ENCODE data around the gene ENO1. TPM values are rescaled to one million over a fixed set of nuclear protein-coding genes. Genes with fewer than 3 reads are reported as not detected.
"Not testable (repeated sequence)": the region's sequence is repeated elsewhere in the genome, so short reads cannot be mapped to it uniquely, and the experiment has no call there.

ENO1 gene
- total RNA-seq, 4 donors from 2014 or later: 351 to 688 (median 453) TPM

DNA sequence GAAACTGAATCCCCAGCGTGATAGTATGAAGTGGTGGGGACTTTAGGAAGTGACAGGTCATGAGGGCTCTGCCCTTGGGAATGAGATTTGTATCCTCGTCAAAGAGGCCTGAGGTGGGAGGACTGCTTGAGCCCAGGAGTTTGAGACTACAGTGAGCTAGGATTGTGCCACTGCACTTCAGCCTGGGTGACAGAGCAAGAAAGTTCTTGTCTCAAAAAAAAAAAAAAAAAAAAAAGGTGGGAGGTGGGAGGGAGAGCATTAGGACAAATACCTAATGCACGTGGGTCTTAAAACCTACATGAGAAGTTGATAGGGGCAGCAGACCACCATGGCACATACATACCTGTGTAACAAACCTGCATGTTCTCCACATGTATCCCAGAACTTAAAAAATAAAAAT, 37.1 kb downstream of the ENO1 start:
- no peak for DNase-seq (ENCODE audit: low spot score in 2 of 2)
- no peak for TF ChIP-seq POLR2A (IDR thresholded peaks at IDR 0.05)
- TF ChIP-seq, protein P1, sequence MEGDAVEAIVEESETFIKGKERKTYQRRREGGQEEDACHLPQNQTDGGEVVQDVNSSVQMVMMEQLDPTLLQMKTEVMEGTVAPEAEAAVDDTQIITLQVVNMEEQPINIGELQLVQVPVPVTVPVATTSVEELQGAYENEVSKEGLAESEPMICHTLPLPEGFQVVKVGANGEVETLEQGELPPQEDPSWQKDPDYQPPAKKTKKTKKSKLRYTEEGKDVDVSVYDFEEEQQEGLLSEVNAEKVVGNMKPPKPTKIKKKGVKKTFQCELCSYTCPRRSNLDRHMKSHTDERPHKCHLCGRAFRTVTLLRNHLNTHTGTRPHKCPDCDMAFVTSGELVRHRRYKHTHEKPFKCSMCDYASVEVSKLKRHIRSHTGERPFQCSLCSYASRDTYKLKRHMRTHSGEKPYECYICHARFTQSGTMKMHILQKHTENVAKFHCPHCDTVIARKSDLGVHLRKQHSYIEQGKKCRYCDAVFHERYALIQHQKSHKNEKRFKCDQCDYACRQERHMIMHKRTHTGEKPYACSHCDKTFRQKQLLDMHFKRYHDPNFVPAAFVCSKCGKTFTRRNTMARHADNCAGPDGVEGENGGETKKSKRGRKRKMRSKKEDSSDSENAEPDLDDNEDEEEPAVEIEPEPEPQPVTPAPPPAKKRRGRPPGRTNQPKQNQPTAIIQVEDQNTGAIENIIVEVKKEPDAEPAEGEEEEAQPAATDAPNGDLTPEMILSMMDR (IDR thresholded peaks at IDR 0.05): no peak
- 88 to 95% methylated on average over 3 of the region's 3 CpGs for WGBS, 2 donors
- intact Hi-C loops (cut with DNase I; ENCODE audit: low total_unique reads): no loop called here
- H3K4me3 ChIP-seq (ENCODE audit: low read depth, poor library complexity, severe bottlenecking): no peak overlapping the region

DNA sequence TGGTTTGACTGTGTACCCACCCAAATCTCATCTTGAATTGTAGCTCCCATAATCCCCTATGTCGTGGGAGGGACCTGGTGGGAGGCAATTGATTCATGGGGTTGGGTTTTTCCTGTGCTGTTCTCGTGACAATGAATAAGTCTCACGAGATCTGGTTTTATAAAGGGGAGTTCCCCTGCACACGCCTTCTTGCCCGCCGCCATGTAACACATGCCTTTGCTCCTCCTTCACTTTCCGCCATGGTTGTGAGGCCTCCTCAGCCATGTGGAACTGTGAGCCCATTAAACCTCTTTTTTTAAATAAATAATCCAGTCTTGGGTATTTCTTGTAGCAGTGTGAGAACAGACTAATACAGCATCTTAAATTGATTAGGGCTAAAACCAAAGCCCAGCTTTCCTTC, 38.5 kb downstream of the ENO1 start:
- H3K4me3 ChIP-seq (ENCODE audit: low read depth, poor library complexity, severe bottlenecking): no peak overlapping the region
- WGBS, 2 donors: 95 to 97% methylated on average over 7 of the region's 7 CpGs
- intact Hi-C loops (cut with DNase I; ENCODE audit: low total_unique reads): no loop called here
- DNase-seq (ENCODE audit: low spot score in 2 of 2): no peak
- TF ChIP-seq, protein P1 (IDR thresholded peaks at IDR 0.05): no peak
- no peak for TF ChIP-seq POLR2A (IDR thresholded peaks at IDR 0.05)

DNA sequence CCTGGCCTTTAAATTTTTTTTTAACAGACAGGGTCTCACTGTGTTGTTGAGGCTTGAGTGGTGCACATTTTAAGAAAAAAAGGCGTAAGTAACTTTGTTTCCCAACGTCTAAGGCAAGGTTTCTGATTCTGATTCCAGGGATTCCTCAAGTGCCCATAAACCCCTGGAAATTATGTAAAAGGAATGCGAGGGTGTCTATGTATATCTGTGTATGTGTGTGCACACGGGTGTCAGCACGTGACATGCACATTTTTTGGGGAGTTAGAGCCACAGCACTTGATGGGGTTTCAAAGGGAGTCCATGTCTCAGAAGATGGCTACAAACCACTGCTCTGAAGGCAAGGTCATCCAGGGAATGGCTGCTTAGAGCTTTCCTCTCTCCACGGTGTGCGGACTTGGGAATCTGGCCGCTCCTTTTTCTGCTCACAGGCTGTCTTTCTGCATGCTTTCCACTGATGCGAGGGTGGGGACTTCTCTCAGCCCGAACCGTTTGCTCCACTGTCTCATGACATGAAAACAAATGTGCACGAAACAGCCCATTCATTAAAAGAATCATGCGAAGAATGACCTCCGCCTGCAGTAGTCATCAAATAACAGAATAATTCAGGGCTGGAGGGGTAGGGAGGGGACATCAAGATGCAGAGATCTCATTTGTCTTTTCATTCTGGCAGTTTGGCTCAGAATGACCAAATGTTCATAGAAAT, 42.4 kb downstream of the ENO1 start:
- TF ChIP-seq, protein P1 (IDR thresholded peaks at IDR 0.05): no peak
- no peak for TF ChIP-seq POLR2A (IDR thresholded peaks at IDR 0.05)
- WGBS, 2 donors: 54 to 57% methylated on average over 14 of the region's 14 CpGs
- DNase-seq (ENCODE audit: low spot score in 2 of 2): peak in 1 of 2 donors; percentile 78
- H3K4me3 ChIP-seq (ENCODE audit: low read depth, poor library complexity, severe bottlenecking): no peak overlapping the region
- intact Hi-C loops (cut with DNase I; ENCODE audit: low total_unique reads): no loop called here

DNA sequence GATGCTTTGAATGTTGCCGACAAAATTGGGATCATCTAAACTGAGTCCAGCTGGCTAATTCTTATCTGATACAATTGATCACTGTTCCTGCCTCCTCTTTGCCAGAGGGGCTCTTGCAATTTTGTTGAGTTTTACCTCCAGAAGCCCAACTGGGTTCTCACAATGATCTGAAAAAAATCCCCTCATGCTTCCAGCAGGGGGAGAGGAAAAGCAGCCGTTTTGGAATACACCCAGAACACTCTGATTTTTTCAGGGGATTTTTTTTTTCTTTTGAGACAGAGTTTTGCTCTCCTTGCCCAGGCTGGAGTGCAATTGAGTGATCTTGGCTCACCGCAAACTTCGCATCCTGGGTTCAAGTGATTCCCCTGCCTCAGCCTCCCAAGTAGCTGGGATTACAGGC, 47.1 kb downstream of the ENO1 start:
- intact Hi-C loops (cut with DNase I; ENCODE audit: low total_unique reads): no loop called here
- WGBS, 2 donors: 66 to 78% methylated on average over 4 of the region's 4 CpGs
- DNase-seq (ENCODE audit: low spot score in 2 of 2): peak in 1 of 2 donors; percentile 18
- no peak overlapping the region for H3K4me3 ChIP-seq (ENCODE audit: low read depth, poor library complexity, severe bottlenecking)
- no peak for TF ChIP-seq POLR2A (IDR thresholded peaks at IDR 0.05)
- TF ChIP-seq, protein P1 (IDR thresholded peaks at IDR 0.05): no peak

DNA sequence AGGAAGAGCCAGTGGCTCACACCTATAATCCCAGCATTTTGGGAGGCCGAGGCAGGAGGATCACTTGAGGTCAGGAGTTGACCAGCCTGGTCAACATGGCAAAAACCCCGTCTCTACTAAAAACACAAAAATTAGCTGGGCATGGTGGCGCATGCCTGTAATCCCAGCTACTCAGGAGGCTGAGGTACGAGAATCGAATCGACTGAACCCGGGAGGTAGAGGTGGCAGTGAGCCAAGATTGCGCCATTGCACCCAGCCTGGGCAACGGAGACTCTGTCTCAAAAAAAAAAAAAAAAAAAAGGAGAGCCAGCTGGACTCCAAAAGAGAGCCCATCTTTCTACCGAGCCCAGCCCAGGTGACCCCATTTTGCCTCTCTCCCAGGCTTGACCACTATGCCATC, 47.8 kb downstream of the ENO1 start:
- H3K4me3 ChIP-seq (ENCODE audit: low read depth, poor library complexity, severe bottlenecking); intact Hi-C loops (cut with DNase I; ENCODE audit: low total_unique reads): not testable (repeated sequence)
- WGBS, 2 donors: 82 to 85% methylated on average over 10 of the region's 10 CpGs
- peak in 1 of 2 donors; percentile 48 for DNase-seq (ENCODE audit: low spot score in 2 of 2)

DNA sequence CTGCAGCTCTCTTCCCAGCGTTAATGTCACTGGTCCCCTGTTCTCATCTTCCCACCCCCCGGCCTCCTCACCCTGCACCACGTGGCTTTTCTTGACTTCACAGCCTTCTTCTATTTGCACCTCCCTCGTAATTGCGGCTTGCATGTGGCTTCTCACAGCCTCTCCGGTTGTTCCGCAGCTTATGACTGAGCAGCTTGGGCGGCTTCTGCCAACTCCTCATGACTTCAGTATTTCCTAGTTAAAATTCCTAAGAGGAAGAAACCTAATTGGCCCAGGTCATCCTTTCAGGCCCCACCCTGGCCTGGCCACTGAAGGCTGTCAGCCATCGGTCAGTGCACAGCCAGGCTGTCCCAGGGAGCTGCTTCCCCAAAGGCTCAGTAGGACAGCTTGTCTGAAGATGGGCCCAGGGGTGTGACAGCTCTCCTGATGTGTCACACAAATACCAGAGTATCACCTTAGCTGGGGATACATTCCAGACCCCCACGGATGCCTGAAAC, 52.5 kb downstream of the ENO1 start:
- peak; percentile 52 to 87 for DNase-seq (ENCODE audit: low spot score in 2 of 2)
- intact Hi-C loops (cut with DNase I; ENCODE audit: low total_unique reads): no loop called here
- no peak overlapping the region for H3K4me3 ChIP-seq (ENCODE audit: low read depth, poor library complexity, severe bottlenecking)
- TF ChIP-seq, protein P1 (IDR thresholded peaks at IDR 0.05): no peak
- TF ChIP-seq POLR2A (IDR thresholded peaks at IDR 0.05): no peak
- 75 to 81% methylated on average over 10 of the region's 10 CpGs for WGBS, 2 donors
